K562 (cell line): Measurements from ENCODE around the gene GRIK1. TPM values are rescaled to one million over a fixed set of nuclear protein-coding genes. Genes with fewer than 3 reads are reported as not detected.
A peak's percentile ranks its signal among the peaks of the same experiment; 100 is the strongest.

Source experiments
- AFF4 ChIP-seq: sonication (generic); formaldehyde crosslinking; IDR thresholded peaks from 2 replicates; pipeline ENCODE4 v1.8.0; 2023; ENCODE audit warnings: mild to moderate bottlenecking, missing genetic modification reagents
- ARID1B ChIP-seq: fragments of 450-650 bp; IDR thresholded peaks from 2 replicates; pipeline ENCODE4 v1.6.1; 2016; ENCODE audit warnings: antibody characterized with exemption, mild to moderate bottlenecking, inconsistent platforms
- HCFC1 ChIP-seq: IDR thresholded peaks from 2 replicates; pipeline ENCODE4 v1.6.1; 2012; ENCODE audit warnings: low read depth, low read length, improper control_type of control experiment
- HDAC1 ChIP-seq, 2 experiments: fragments of 450-650 bp; IDR thresholded peaks; 2 replicates each; pipeline ENCODE4 v1.6.1; 2016 to 2017; ENCODE audit warnings: inconsistent platforms in 1 of 2, mild to moderate bottlenecking in 1 of 2, moderate library complexity in 1 of 2
- MYC ChIP-seq, 2 experiments: fragments of 250-450 bp in 1 of 2; sonication (Bioruptor Pico) in 1 of 2; IDR thresholded peaks; 2 replicates each; pipeline versions ENCODE4 v1.5.1 to v1.6.1; 2012 to 2021; ENCODE audit warnings: low read depth in 2 of 2, borderline replicate concordance in 1 of 2, improper control_type of control experiment in 1 of 2, low read length in 1 of 2, mild to moderate bottlenecking in 1 of 2, moderate library complexity in 1 of 2
- NCOA1 ChIP-seq: fragments of 450-650 bp; IDR thresholded peaks from 2 replicates; pipeline ENCODE4 v1.6.1; 2016; ENCODE audit warnings: low read depth
- NCOA2 ChIP-seq, 2 experiments: fragments of 450-650 bp; IDR thresholded peaks; 2 replicates each; pipeline ENCODE4 v1.6.1; 2018; ENCODE audit warnings: mild to moderate bottlenecking in 2 of 2, moderate library complexity in 1 of 2; ENCODE audit not compliant: partially characterized antibody in 2 of 2
- NFE2 ChIP-seq: IDR thresholded peaks from 2 replicates; pipeline ENCODE4 v1.6.1; 2014; ENCODE audit warnings: antibody characterized with exemption, low read depth
- NFIC ChIP-seq: fragments of 450-650 bp; IDR thresholded peaks from 2 replicates; pipeline ENCODE4 v1.6.1; 2017; ENCODE audit warnings: mild to moderate bottlenecking, inconsistent platforms
- PRDM10 ChIP-seq: fragments of 450-650 bp; IDR thresholded peaks from 2 replicates; pipeline ENCODE4 v1.6.1; 2018; ENCODE audit not compliant: partially characterized antibody
- PTRF ChIP-seq: fragments of 450-650 bp; IDR thresholded peaks from 2 replicates; pipeline ENCODE4 v1.6.1; 2016; ENCODE audit warnings: mild to moderate bottlenecking, missing genetic modification characterization, missing compliant biosample characterization
- TEAD2 ChIP-seq: fragments of 450-650 bp; IDR thresholded peaks from 2 replicates; pipeline ENCODE4 v1.6.1; 2016; ENCODE audit warnings: missing genetic modification characterization, control low read depth, missing compliant biosample characterization
- ZMIZ1 ChIP-seq, 2 experiments: fragments of 150-350 bp in 1 of 2; IDR thresholded peaks; 2 replicates each; pipeline ENCODE4 v1.6.1; 2012 to 2016; ENCODE audit warnings: low read depth in 2 of 2, low read length in 2 of 2, mild to moderate bottlenecking in 1 of 2, moderate library complexity in 1 of 2
- ZNF324 ChIP-seq: fragments of 250-450 bp; sonication (Bioruptor Pico); IDR thresholded peaks from 2 replicates; pipeline ENCODE4 v1.4.0; 2020; ENCODE audit warnings: mild to moderate bottlenecking
- polyA plus RNA-seq, 8 experiments: library from polyadenylated mRNA; depleted of rRNA in 4 of 8; stranded (reverse) in 5 of 8; unstranded in 3 of 8; fragments of >200 nt; fragmentation: Nextera tagmentation in 2 of 8; fragmentation: Illumina TruSeq in 1 of 8; extraction: Ambion mirVana in 2 of 8; extraction: Trizol in 1 of 8; gene quantifications; 2 replicates each; pipeline versions ENCODE4 v1.2.1 to v1.2.3, GENCODE V29; 2011 to 2014; ENCODE audit warnings: inconsistent platforms in 1 of 8, missing spikeins in 1 of 8
- total RNA-seq, 7 experiments: library from RNA; depleted of rRNA in 6 of 7; stranded (reverse); fragments of >200 nt in 6 of 7; fragmentation: Illumina TruSeq in 2 of 7; extraction: Trizol in 2 of 7; gene quantifications; 2 replicates each; pipeline versions ENCODE4 v1.2.1 to v1.2.3, GENCODE V29; 2011 to 2021; ENCODE audit warnings: low replicate concordance in 1 of 7

GRIK1 gene
- total and polyA plus RNA-seq, 9 of the 15 experiments (the other 6 are each of a cell fraction or from before 2014, with no cell fraction given), result 0.17 to 2.8 (median 0.53) TPM

- TF ChIP-seq ZMIZ1 (IDR thresholded peaks at IDR 0.05; ENCODE audit: low read depth in 2 of 2, low read length in 2 of 2), result peak in 1 of 2 experiments; percentile 71; a peak in 1 of 4 replicates
- peak; percentile 83; the same call in 1 of the 2 replicates for TF ChIP-seq AFF4 (CRISPR knock-in tag)
- TF ChIP-seq HCFC1, result 0 out of 2 replicates have a peak, but pooled peaks have one; percentile 7
- peak; percentile 77 to 79 for TF ChIP-seq NCOA2 (IDR thresholded peaks at IDR 0.05; ENCODE audit: partially characterized antibody in 2 of 2)
- peak; percentile 95 for TF ChIP-seq ARID1B
- peak in 1 of 2 experiments; percentile 89; a peak in 2 of 4 replicates for TF ChIP-seq HDAC1 (IDR thresholded peaks at IDR 0.05)
- TF ChIP-seq NCOA1, result peak; percentile 89
- TF ChIP-seq ZNF324 (CRISPR knock-in tag), result peak; percentile 56
- no peak for TF ChIP-seq PRDM10
- TF ChIP-seq NFE2, result peak; percentile 99
- TF ChIP-seq TEAD2, result no peak; the same call in none of the 2 replicates
- TF ChIP-seq PTRF (tag), result peak; percentile 50; the same call in 1 of the 2 replicates
- TF ChIP-seq NFIC, result peak; percentile 41
- peak; percentile 52 for TF ChIP-seq MYC (IDR thresholded peaks at IDR 0.05; ENCODE audit: low read depth, low read length)
- no peak; the same call in 1 of the 2 replicates for TF ChIP-seq MYC (CRISPR knock-in tag; IDR thresholded peaks at IDR 0.05; ENCODE audit: borderline replicate concordance, low read depth)
Measured at GRCh38 chr21:29656504-29657239, 283.1 kb downstream of the GRIK1 start (continued).
